HG03196 (cell line): ENCODE data around the gene PITPNC1.
"Not testable (repeated sequence)": the region's sequence is repeated elsewhere in the genome, so short reads cannot be mapped to it uniquely, and the experiment has no call there.

ENCODE experiments used
- ATAC-seq: cut with Tn5 transposase; IDR thresholded peaks from one replicate; pipeline ENCODE4 v1.9.1; 2021; ENCODE audit not compliant: unreplicated experiment

PITPNC1 gene

DNA sequence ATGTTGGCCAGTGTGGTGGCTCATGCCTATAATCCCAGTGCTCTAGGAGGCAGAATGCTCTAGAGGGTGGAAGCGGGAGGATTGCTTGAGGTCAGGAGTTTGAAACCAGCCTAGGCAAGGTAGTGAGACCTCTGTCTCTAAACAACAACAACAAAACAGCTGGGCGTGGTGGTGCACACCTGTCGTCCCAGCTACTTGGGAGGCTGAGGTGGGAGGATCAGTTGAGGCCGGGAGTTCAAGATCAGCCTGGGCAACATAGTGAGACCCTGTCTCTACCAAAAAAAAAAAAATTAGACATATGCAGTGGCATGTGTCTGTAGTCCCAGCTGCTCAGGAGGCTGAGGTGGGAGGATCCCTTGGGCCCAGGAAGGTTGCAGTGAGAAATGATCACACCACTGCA lies 53.4 kb downstream of the PITPNC1 start:
- ATAC-seq = not testable (repeated sequence)

DNA sequence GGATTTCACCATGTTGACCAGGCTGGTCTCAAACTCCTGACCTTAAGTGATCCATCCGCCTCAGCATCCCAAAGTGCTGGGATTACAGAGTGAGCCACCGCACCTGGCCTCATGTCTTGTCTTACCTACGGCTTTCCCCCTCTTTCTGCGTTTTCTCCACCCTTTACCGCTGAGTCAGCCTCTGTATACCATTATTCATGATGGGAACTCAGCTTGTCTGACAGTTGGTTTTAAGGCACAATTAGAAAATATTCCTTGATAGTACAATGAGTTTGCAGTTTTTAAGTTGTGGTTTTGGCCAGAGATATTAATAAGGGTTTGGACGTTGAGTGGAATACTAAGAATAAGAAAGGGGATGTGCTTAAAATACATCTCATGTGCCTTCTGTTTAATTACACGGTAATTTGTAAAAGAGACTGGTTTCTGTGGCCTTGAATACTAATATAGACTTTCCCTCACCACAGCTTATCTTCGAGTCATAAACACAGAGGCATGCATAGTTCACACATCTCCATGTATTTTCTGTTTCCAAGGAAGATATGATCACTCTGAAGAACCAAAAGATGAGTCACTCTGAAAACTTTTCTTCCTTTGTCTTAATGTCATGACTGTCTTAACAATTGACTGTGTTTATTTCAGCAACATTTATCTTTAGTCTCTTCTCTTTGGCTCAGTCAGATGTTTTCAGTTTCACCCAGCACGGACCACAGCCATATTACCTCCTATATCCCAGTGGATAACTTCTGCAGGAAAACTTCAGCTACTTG lies 54.4 kb downstream of the PITPNC1 start:
- no peak for ATAC-seq

DNA sequence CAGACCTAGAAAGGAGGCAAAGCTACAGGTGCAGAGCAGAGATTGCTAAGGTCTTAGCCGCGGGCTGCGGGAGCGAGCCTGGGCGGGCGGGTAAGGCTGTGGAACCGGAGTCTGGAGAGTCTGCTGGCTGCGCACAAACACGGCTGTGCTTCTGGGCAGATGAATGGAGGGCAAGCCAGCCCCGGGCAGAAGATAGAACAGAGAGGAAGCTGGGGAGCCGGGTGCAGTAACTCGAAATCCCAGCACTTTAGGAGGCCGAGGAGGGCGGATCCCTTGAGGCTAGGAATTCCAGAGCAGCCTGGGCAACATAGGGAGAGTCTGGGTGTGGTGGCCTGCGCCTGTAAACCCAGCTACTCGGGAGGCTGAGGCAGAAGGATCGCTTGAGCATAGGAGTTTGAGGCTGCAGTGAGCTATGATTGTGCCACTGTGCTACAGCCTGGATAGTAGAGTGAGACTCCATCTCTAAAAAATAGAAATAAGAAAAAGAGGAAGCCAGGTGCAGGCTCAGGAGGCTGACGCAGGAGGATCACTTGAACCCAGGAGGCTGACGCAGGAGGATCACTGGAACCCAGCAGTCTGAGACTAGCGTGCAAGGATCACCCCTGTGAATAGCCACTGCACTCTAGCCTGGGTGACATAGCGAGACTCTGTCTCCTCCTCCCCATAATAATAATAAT lies 56.3 kb downstream of the PITPNC1 start:
- no peak for ATAC-seq

DNA sequence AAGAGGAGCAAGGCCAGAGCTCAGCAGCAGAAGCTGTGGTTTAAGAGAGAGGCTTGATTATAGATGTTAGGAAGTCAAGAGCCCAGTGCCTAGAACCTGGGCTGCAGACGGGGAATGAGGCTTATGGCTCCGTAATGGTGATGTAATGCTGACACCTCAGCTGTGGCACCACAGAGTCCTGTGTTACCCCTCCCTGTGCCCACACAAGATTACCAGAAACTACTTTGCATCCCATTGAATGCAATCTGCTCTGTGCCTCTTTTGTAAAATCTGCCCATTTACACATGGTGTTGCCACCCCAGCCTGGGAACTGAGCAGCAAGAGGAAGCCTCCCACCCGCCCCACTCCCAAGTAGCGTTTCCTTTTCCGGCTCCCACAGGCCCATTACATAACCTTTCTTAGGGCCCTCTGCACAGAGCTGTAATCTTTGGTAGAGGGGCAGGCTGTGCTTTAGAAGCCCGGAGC lies 57.0 kb downstream of the PITPNC1 start:
- ATAC-seq = no peak

DNA sequence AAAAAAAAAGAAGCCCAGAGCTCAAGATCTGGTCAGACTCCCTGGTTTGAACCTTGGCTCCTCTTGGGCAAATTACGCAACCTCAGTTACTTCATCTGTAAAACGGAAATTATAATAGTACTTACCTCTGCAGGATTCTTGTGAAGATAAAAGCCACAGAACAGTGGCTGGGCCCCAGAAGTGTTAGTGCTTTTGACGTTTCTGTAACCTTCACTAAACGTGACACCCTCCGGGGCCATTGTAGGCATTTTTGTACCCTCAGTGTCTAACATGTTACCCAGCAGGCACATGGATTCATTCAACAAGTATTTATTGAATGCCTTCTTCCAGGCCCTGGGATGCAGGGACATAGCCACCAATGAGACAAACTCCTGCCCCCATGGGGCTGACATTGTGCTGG lies 58.0 kb downstream of the PITPNC1 start:
- no peak for ATAC-seq

DNA sequence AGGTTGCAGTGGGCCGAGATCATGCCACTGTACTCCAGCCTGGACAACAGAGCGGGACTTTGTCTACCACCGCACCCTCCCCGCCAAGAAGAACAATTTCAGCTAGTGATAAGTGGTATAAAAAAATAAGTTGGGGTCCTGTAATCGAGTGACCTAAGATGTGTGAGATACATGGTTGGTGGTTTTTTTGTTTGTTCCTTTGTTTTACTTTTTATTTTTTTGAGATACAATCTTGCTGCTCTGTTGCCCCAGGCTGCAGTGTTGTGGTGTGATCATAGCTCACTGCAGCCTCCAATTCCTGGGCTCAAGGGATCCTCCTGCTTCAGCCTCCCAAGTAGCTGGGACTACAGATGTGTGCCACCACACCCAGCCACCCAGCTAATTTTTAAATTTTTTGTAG lies 58.7 kb downstream of the PITPNC1 start:
- no peak for ATAC-seq

DNA sequence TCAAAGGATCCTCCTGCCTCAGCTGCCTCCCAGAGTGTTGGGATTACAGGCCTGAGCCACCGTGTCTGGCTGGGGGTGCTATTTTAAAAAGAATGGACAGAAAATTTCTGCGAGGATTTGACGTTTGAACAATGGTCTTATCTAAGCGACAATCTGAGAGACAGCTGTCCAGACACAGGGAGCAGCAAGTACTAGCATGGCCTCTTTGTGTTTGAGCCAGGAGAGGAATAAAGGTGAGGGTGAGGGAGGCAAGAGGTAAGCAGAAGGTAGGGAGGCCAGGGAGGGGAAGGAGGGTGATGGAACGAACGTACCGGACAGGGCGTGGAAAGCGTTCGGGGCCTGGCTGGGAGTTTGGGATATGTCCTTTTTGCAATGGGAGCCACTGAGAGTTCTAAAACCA lies 59.2 kb downstream of the PITPNC1 start:
- ATAC-seq = no peak

DNA sequence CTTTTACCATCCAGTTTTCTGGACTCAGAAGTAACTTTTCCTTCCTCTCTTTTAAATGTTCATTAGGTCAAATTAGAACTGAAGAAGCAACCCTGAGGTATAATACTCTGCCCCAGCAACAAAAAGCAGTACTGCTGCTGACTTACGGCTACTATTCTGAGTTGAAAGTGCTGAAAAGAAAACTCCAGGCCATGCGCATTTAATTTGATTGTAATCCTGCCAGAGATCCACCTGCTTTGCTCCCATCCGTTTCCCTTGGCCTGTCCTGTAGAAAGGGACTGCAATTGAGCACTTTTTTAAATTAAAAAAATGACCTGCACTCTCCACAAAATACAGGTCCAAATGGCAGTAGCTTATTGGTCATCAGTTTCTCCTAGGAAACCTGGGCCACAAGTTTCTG lies 61.6 kb downstream of the PITPNC1 start:
- ATAC-seq = no peak

DNA sequence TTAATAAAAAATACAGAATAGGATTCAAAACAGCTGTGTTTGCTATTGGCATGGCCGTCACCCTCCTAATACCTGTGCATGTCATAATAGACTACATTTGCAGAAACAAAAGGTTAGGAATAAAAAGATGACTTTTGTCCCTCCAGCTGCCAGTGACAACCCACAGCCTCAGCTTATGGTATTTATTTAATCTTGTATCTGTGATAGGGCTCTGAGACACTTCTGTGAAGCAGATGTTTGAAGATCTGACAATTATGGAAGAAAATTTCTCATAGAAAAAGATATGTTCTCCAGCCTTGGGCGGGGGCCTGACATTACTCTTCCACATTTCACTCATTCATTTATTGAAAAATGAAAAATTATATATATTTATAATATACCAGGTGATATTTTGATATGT lies 62.2 kb downstream of the PITPNC1 start:
- no peak for ATAC-seq

DNA sequence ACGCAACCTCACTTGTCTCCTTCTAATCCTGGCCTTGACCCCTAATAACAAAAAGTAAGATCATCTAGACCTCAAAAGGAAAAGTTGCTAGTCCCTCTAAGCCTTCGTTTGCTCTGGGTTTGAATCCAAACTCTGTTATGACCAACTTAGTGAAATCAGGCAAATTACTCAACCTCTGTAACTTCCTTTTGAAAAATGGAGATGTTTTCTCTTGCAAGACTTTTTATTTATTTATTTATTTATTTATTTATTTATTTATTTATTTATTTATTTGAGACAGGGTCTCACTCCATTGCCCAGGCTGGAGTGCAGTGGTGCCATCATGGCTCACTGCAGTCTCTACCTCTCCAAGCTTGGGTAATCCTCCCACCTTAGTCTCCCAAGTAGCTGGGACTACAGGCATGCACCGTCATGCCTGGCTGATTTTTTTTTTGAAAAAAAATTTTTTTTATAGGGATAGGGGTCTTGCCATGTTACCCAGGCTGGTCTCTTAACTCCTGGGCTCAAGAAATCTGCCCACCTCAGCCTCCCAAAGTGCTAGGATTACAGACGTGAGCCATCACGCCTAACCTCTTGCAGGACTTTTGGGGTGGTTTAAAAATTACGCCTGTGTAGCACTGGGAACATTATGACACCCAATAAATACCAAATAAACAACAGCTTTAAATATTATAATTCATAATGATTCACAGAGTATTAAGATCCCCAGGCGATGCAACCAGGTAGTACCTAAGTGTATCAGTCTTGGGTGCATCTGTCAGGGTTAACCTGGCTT lies 63.4 kb downstream of the PITPNC1 start:
- no peak for ATAC-seq

DNA sequence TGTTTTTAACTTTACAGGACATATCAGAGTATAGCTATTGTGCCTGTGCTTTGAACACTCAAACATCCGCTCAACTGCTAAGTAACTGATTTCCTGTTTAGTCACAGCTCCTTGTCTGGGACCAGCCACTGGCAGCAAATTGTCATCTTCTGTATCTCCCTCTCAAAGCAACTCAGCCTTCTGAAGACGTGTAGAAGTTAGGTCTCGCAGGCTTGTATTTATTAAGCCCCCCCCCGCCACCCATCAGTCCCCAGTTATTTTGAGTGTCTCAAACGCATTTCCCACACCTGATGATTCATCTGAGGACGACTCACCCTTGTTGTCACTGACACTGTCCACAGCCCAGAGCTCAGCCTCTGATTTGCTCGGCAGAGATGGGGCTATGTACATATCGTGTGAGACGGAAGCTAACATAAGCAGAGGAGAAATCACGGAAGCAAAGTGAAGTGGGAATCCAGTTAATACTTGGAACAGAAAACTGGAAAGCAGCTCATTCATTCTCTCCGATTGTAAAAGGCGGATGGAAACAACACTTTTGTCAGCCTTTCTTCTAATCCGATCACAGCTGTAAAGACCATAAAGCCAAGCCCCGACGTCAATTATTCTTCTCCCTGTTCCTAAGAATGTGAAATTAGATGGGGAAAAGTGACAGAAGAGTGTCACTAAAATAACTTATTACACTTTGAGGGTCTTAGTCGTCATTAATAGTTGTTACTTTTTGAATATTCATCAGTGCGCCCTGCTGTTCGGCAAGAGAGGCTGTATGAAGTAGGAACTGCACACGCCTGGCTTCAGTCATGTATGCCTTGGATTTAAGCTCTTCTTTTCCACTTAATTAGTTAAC lies 64.2 kb downstream of the PITPNC1 start:
- no peak for ATAC-seq

DNA sequence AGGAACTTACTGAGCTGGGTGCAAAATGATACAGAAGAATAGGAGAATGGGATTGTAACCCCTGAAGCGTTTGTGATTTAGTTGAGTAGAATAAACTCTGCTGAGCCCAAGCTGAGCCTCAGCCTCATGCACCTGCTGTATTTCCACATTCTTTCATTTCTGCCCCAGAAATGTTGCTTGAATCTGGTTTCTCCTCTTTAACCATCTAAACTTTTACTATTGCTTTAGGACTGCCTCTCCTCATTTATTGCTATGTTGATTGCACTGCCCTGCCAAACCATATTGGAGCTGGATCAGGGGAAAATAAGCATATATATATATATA lies 64.8 kb downstream of the PITPNC1 start:
- no peak for ATAC-seq

DNA sequence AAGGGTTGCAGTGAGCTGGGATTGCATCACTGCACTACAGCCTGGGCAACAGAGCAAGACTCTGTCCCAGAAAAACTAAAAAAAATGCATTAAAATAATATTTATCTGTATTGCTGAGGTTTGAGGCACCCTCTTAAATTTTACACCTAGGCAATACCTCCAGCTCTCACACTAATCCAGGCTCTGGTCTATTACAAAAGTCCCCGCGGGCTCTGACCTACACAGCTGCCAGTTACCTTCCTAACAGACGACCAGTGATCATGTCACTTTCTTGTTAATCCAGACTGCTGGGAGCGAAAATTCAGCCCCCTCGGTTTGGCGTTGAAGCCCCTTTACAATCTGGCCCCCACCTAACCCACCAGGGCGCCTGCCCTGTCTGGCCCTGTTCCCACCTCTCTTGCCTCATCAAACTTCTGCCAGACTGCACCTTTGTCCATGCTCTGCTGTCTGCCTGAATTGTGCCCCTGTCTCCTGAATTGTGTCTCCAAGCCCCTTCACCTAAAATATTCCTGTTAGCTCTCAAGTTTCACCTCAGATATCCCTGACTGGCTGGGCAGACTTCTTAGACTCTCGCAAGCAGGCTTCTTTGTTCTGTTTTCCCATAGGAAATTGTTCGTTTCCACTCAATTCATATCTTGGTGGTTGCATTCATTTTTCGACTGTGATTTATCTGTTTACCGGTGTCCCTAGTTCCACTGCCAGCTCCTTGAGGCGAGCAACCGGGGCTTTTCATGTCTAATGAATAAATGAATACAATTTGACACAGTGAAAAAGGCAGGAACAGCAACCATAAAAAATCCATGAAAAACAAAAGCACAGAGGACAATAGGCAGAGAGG lies 65.9 kb downstream of the PITPNC1 start:
- no peak for ATAC-seq

DNA sequence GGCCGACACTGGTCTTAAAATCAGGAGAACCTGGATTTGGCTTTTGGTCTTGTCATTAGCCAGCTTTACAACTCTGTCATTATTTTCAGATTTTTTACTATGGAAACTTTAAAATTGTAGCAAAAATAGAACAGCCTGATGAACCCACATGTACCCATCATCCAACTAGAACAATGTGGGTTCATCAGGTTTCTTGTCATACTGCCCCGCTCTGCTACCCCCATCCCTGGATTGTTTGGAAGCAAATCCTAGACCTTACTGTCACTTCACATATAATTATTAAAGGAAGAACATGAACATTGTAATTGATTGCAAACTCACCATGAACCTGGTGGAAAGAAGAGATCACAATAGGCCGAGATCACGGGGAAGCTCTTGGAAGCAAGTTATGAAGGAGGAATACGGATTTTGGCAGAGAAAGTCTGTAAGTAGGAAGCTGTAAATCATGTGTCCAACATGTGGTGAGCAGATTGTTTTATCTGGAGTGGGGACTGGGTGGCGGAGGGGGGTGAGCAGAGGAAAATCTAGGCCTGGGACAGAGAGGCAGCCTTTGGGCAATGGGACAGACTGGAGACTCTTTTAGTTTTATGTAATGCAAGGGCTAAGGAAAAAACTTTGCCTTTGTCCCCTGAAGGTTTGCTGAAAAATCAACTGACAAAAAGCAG lies 67.0 kb downstream of the PITPNC1 start:
- ATAC-seq = no peak

DNA sequence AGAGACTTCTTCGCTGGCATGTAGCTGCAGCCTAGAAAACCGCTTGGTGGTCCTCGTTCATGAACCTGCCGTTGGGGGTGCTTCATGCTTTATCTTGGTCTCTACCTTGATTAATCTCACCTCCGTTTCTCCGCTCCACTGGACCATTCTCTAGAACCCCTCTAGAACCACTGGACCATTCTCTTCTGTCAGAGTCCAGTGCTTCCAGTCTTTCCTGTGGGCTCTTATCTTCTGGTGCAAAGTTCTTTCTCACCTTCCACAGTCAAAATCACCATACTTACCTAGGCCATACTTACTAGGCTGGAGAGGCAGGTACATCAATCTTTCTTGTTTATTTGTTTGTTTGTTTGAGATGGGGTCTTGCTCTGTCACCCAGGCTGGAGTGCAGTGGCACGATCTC lies 71.4 kb downstream of the PITPNC1 start:
- no peak for ATAC-seq

DNA sequence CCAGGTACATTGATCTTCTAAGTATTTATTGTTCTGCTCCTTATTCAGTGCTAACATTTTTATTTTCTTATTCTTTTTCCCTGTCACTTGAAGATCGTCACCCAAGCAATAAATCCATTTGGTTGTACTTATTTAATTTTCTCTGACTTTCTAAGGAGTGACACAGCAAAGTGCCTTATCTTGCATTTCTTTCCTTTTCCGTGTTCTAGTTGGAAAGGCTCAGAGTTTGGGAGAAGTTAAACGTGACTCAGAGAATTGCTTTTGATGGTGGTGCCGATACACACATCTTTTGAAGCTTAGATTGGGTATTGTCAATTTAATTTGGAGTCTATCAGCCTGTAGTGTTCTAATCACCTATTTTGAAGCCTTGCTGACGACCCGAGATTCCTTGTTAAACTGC lies 72.0 kb downstream of the PITPNC1 start:
- no peak for ATAC-seq

DNA sequence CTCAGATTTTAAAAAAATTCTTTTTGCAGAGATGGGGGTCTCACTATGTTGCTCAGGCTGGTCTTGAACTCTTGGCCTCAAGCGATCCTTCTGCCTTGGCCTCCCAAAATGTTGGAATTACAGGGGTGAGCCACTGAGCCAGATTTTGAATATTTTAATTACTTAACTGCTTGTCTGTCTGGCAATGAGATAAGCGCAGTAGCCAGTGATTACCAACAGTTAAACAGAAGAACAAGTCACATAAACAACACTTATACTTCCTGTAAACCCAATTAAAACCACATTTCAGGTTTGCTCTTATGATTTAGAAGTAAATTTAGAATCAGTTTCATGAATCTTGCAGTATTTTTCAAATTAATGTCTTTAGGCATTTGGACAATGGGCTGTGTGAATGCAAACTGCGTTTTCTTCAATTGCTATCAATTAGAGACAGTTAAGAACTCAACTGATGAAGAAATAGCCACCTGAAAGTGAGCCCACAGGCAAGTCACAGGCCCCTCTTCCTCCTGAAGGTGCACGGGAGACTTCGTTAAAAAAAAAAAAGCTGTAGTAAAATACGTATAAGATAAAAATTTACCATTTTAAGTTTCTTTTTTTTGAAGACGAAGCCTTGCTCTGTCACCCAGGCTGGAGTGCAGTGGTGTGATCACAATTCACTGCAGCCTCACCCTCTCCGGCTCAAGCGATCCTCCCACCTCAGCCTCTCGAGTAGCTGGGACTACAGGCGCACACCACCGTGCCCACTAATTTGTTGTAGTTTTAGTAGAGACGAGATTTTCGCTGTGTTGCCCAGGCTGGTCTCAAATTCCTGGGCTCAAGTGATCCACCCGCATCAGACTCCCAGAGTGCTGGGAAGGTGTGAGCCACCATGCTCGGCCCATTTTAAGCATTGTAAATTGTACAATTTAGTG lies 73.0 kb downstream of the PITPNC1 start:
- no peak for ATAC-seq

DNA sequence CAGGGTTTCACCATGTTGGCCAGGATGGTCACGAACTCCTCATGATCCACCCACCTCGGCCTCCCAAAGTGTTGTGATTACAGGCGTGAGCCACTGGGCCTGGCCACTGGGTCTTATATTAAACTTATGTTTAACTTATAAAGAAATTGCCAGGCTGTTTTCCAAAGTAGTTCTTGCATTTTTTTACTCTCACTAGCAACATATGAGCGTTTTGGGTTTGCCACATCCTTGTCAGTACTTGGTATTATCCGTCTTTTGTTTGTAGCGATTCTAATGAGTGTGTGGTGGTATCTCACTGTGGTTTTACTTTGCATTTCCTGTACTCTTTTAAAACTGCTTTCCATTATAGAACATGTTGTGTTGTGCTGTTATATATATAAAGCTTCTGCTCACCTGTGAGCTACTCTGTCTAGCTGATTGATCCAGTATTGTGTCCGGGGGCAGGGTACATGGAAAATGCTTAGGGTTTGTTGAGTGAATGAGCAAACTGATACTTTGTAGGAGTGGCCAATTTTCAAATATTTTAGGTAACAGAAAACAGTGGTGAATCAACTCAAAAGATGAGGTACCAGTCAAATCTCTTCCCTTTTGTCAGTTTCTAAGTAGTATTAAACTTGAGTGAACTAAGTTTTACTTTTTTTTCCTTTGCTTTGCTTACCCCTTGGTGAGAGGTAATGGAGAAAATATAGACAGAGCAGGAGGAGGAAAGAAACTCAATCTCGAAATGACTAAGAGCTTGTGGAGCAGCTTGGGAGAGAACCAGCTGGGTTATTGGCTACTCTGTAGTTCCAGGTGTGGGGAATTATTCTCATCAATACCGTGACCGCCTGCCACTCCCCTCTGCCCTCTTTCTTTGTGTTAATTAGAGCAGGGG lies 75.8 kb downstream of the PITPNC1 start:
- no peak for ATAC-seq
